Ecto neural progenitor cell (in vitro differentiated cells): Measurements from ENCODE around the gene GABBR2.

Experiments
- DNase-seq: peaks from one replicate; pipeline ENCODE4 v3.0.0-alpha.2; 2018; ENCODE audit warnings: low spot score

Gene GABBR2

GRCh38 chr9:98720402-98720801, 11.7 kb upstream of the GABBR2 start:
- DNase-seq = no peak

GRCh38 chr9:98719055-98719454, 10.3 kb upstream of the GABBR2 start:
- DNase-seq = no peak

- DNase-seq = no peak
Observed at GRCh38 chr9:98714833-98715232, 6.1 kb upstream of the GABBR2 start.

GRCh38 chr9:98712987-98713386, 4.3 kb upstream of the GABBR2 start:
- no peak for DNase-seq

GRCh38 chr9:98709968-98710965, 1.5 kb upstream of the GABBR2 start:
- DNase-seq = peak; percentile 58

- peak; percentile 57 for DNase-seq
Observed at GRCh38 chr9:98708103-98708932, 417 bp downstream of the GABBR2 start.

- DNase-seq = peak; percentile 88
Observed at GRCh38 chr9:98707166-98708102, 1.3 kb downstream of the GABBR2 start.

- no peak for DNase-seq
Observed at GRCh38 chr9:98706651-98707165, 2.0 kb downstream of the GABBR2 start.

GRCh38 chr9:98702835-98703380, 5.8 kb downstream of the GABBR2 start:
- no peak for DNase-seq

- DNase-seq = no peak
Observed at GRCh38 chr9:98702340-98702739, 6.4 kb downstream of the GABBR2 start.

- DNase-seq = no peak
Observed at GRCh38 chr9:98701576-98701975, 7.2 kb downstream of the GABBR2 start.

GRCh38 chr9:98700801-98701200, 7.9 kb downstream of the GABBR2 start:
- DNase-seq = no peak

GRCh38 chr9:98698856-98699255, 9.9 kb downstream of the GABBR2 start:
- DNase-seq = no peak

GRCh38 chr9:98694943-98695342, 13.8 kb downstream of the GABBR2 start:
- DNase-seq = no peak

GRCh38 chr9:98692392-98692791, 16.3 kb downstream of the GABBR2 start:
- no peak for DNase-seq

- no peak for DNase-seq
Observed at GRCh38 chr9:98691890-98692289, 16.8 kb downstream of the GABBR2 start.

- DNase-seq = no peak
Observed at GRCh38 chr9:98690686-98691085, 18.0 kb downstream of the GABBR2 start.

- DNase-seq = no peak
Observed at GRCh38 chr9:98688710-98689495, 19.8 kb downstream of the GABBR2 start.

GRCh38 chr9:98687911-98688310, 20.8 kb downstream of the GABBR2 start:
- DNase-seq = no peak
